Cardiac septum (tissue), 1 donor: ENCODE measurements around the gene PLEKHM2. TPM values are rescaled to one million over a fixed set of nuclear protein-coding genes. Genes with fewer than 3 reads are reported as not detected.

Experiments
- DNase-seq: peaks from one replicate; pipeline ENCODE4 v3.0.0-alpha.2; 2020; ENCODE audit warnings: low spot score
- intact Hi-C: fragments of 100-400 bp; cut with DNase I; formaldehyde crosslinking; loops from one replicate; pipeline ENCODE4 v1.14.0; 2022
- total RNA-seq: library from RNA; stranded (reverse); fragmentation: NEBNext Ultra II Directional; extraction: Animal tissue kit (Norgen Biotek cat#: 25700); gene quantifications from one replicate; pipeline ENCODE4 v1.2.1, GENCODE V29; 2021
- donor health status: DM: no; HTN: no; CAD: no.

PLEKHM2 gene
- total RNA-seq, 1 donor from 2014 or later: 93.1 TPM

GRCh38 chr1:15734296-15734695, 50.2 kb downstream of the PLEKHM2 start:
- no peak for DNase-seq
- intact Hi-C loops: no loop called here

DNA sequence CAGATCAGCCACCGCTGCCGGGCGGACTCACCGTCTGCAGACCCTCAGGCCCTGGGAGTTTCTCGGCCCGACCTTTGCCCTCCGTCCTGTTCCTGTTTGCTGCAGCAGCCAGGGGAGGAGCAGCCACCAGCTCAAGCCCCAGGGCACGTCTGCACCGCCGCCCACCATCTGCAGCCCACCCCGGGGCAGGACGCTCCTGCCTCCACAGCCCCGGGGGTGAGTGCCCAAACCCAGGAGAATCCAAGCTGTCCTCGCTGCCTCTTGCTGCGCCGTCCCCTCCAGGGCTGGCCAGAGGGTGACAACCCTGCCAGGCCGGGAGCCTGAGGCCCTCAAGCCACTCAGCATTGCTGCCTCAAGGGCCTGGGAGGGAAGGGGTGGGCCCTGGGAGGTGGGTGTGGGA, 50.8 kb downstream of the PLEKHM2 start:
- intact Hi-C loops: loop anchor here (5.0 kb wide), 1 partner anchor 78 kb away; a partner anchor contains a TSS
- no peak for DNase-seq

DNA sequence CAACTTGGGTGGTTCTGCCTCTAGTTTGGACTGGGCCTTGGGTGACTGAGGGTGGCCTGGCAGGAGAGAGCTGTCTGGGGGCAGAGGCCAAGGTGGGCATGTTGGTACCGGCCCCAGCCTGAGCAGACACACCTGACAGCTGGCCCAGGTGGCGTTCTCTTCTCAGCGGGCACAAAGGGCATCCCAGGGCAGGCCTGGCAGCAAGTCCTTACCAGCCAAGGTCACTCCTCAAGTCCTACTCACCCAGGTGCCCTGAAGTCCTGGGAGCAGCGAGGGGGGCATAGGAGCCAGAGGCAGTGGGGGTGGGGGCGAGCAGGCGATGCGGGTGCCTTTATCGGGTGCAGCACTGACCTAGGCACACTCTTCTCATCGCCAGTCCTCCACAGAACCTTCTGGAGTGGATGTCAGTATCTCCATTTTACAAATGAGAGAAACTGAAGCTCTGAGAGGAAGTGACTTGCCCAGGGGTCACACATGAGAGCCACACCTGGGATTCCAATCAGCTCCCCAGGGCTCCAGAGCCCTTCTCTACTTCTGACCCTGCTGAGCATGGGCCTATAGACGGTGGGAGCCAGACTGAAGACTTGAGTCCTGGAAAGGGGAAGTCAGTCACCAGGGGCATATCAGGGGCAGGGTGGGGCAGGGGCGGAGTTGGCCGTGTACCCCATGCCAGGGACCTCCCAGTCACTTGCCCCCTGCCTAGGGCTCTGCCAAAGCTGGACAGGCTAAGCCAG, 51.4 kb downstream of the PLEKHM2 start:
- intact Hi-C loops: loop anchor here (5.0 kb wide), 1 partner anchor 78 kb away; a partner anchor contains a TSS
- DNase-seq: no peak

DNA sequence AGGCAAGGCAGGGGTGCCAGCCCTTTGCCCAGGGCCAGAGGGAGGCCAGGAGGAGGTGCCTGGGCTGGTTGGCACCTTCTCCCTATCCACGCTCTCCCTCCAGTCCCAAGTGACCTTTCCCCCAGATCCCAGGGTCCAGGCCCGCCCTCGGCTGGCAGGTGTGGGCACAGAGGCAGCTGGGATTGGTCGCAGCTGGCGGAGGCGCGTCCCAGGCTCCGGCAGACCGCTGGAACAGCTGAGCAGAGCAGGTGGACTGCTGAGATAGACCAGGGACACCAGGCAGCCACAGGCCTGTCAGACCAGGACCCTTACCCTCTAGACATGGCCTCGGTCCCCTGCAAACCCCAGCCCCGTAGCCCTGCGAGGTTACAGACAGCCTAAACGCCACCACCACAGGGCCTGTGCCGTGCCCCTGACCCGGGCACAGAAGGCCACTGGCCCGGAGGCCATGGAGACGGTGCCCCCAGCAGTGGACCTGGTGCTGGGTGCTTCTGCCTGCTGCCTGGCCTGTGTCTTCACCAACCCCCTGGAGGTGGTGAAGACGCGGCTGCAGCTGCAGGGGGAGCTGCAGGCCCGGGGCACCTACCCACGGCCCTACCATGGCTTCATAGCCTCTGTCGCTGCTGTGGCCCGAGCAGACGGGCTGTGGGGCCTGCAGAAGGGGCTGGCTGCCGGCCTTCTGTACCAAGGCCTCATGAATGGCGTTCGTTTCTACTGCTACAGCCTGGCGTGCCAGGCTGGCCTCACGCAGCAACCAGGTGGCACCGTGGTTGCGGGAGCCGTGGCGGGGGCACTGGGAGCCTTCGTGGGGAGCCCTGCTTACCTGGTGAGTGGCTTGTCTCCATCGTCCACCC, 52.1 kb downstream of the PLEKHM2 start, which contains the start of gene SLC25A34:
Gene SLC25A34 (plus strand): TSS at position 221 of the 854 bp plus-strand sequence. CDS start 228 bp downstream, at position 449.
- intact Hi-C loops: loop anchor here (5.0 kb wide), 1 partner anchor 79 kb away; a partner anchor contains a TSS
- DNase-seq: peak; percentile 89

DNA sequence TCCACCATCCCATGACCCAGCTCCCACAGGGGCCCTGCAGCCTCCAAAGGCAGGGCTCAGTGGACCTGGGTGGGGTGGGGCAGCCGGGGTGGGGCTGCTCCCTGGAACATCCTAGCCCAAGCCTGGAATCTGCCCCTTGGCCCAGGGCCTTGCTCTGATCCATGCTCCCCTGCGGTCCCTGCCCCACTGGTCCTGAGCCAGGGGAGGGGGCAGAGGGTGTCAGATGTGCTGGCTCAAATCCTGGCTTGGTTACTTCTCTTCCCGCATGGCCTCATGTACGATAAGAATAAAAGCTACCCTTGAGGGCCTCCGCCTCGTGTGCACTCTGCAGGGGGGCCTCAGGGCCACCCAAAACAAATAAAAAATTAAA, 52.8 kb downstream of the PLEKHM2 start:
- intact Hi-C loops: loop anchor here (5.0 kb wide), 1 partner anchor 80 kb away; a partner anchor contains a TSS
- no peak for DNase-seq

GRCh38 chr1:15737324-15738319, 53.5 kb downstream of the PLEKHM2 start:
- DNase-seq: no peak
- intact Hi-C loops: loop anchor here (5.0 kb wide), 1 partner anchor 80 kb away; a partner anchor contains a TSS

- intact Hi-C loops: loop anchor here (5.0 kb wide), 1 partner anchor 81 kb away; a partner anchor contains a TSS
- no peak for DNase-seq
These were observed 54.4 kb downstream of the PLEKHM2 start for GRCh38 chr1:15738416-15739113.

DNA sequence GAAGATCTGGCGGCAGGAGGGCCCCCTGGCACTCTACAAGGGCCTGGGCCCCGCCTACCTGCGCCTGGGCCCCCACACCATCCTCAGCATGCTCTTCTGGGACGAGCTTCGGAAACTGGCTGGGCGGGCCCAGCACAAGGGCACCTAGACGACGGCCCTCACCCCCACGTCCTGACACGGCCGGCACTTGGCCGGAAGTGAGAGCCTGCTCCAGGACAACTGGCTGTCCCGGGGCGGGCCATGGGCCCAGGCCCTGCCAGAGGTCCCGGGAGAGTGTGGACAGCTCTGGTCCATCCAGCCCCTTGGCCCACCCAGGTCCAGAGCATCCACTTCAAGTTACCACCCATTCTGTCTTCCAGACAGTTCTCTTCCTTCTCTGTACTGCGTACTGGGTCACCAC, 55.1 kb downstream of the PLEKHM2 start:
- no peak for DNase-seq
- intact Hi-C loops: loop anchor here (5.0 kb wide), 1 partner anchor 82 kb away; a partner anchor contains a TSS

DNA sequence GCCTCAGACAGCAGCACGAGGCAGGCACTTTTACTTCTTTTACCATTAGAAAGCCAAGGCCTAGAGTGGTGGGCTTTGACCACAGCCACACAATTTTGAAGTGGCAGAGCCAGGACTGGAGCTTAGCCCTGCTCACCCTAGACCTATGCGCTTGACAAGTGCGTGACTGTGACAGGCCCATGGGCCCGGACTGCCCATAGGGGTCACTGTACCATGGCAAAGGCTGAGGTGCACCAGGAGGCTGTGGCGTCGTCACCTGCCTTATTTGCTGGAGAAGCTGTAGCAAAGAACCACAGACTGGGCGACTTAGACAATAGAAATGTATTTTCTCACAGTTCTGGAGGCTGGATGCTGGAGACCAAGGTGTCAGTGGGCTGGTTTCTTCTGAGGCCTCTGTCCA, 55.6 kb downstream of the PLEKHM2 start:
- no peak for DNase-seq
- intact Hi-C loops: loop anchor here (5.0 kb wide), 2 partner anchors 82 to 142 kb away; a partner anchor contains a TSS

DNA sequence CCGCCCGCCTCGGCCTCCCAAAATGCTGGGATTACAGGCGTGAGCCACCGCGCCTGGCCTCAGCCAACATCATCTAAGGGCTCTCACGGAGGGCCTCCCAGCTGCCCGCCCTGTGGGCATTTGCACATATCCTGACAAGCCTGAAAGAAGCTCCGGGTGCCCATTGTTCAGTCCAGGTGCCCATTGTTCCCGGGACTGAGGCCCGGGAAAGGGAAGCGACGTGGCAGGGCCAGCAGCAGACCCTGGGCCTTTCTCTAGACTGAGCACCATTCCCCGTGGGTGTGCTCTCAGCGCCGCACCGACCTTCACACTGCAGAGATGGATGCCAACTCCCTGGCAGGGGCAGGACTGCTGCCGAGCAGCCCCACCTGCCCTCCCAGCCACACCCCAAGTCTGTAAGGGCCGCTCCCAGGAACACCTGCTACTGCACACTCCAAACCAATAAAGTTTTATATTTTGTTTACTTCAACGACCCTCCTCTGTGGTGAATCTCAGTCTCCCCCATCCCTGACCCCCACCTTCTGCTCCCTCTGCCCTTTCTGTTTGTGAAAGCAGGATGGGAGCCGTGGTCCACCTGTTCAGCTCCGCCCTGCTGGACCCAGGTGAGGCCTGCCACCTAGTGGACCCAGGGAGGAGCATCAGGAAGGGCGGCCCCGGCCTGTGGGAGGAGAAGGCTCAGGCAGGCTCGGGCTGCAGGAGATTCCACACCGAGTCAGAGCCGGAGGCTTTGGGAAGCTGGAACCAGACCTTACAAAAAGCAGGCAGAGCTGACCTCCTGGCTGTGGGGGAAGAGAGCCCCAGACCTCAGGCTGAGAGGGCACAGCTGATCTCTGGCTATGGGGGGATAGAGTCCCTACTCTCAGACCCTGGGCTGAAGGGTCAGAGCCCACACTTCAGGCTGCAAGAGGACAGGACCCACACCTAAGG, 57.1 kb downstream of the PLEKHM2 start:
- intact Hi-C loops: loop anchor here (5.0 kb wide), 1 partner anchor 144 kb away; no protein-coding TSS in a partner anchor

DNA sequence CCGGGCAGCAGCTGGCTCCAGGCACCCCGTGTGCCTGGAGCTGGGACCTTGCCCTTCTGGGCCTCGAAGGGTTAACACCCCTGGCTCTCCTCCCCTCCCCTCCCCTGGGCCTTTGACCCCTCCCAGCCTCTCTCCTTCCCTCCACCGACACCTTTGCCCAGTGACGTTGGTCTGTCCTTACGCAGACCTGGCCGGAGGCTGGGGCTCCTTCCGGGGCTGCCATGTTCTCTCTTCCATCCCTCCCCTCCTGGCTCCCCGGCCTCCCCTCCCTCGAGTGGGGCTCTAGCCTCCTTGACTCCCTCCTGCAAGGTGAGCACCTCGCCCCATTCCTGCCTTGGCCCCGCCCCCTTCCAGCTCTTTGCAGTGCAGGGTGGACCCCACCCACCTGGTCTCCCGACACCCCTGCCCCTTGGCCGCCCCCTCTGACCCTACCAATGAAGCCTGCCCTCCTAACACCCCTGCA, 58.2 kb downstream of the PLEKHM2 start, which contains the start of gene TMEM82:
Gene TMEM82 (plus strand): TSS at position 161 of the 463 bp plus-strand sequence. CDS start 61 bp downstream, at position 222.
- intact Hi-C loops: loop anchor here (5.0 kb wide), 1 partner anchor 145 kb away; no protein-coding TSS in a partner anchor
- DNase-seq: no peak

More for the DNA sequence above, 57.1 kb downstream of the PLEKHM2 start:
- DNase-seq: peak; percentile 88

DNA sequence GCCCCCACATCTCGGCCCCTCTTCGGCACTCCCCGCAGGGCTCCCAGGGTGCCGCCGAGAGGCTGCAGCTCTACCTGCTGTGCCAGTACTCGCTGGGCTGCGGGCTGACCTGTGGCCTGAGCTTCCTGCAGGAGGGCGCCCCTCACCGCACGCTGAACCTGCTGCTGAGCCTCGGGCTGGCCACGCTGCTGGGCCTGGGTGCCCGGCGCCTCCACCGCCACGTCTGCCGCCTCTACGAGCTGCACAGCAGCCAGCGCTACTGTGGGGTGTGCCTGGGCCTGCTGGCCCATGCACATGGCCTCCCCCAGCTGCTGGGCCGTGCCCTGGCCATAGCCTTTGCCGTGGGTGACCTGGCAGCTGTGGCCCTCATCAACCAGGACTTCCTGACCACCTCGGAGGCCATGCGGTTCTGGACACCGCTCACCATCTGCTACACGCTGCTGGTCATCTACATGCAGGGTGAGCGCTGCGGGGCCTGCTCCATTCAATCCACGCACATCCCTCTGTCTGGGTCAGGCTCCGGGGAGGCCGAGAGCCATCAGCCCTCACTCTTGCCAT, 60.1 kb downstream of the PLEKHM2 start:
- intact Hi-C loops: loop anchor here (5.0 kb wide), 1 partner anchor 147 kb away; no protein-coding TSS in a partner anchor
- no peak for DNase-seq

DNA sequence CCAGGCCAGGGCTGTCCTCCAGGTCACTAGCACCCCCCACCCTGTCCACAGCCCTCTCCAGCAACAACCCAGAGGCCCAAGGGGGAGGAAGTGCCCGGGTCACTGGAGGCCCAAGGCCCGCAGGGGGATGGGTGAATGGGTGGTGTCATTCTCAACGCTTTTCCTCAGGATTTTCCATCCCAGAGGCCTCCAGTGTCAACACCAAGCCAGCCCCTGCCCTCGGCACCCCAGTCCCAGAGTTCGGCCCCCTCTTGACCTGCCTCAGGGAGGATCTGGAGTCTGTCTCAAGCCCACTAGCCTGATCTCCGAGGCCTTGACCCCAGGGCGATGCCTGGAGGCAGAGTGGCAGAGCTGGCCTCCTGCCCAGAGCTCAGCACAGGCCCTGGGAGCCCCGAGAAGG, 63.3 kb downstream of the PLEKHM2 start:
- DNase-seq: no peak
- intact Hi-C loops: no loop called here

DNA sequence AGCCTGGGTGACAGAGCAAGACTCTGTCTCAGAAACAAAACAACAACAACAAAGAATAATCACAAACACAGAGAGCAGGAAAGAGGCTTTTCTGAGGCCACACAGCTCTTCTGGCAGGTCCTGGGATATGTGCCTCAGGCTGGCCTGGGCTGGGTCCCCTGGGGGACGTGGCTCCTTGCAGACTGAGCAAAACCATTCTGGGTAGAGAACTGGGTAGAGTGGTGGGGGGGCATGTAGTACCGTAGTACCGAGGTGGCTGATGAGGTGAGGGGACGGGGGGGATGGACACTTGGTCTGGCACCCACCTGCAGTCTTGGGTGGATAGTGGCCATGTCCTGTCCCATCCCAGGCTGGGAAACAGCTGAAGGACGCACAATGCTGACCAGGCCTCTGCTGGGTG, 64.1 kb downstream of the PLEKHM2 start:
- DNase-seq: no peak
- intact Hi-C loops: no loop called here

- intact Hi-C loops: no loop called here
- no peak for DNase-seq
These were observed 64.7 kb downstream of the PLEKHM2 start for GRCh38 chr1:15748690-15749398.
